NCI-H510A (cell line): ENCODE results near the gene TBC1D22A.

Source experiments
- DNase-seq: peaks from one replicate; lab custom pipeline; 2025; lab: John Stamatoyannopoulos, UW

Gene TBC1D22A

DNA sequence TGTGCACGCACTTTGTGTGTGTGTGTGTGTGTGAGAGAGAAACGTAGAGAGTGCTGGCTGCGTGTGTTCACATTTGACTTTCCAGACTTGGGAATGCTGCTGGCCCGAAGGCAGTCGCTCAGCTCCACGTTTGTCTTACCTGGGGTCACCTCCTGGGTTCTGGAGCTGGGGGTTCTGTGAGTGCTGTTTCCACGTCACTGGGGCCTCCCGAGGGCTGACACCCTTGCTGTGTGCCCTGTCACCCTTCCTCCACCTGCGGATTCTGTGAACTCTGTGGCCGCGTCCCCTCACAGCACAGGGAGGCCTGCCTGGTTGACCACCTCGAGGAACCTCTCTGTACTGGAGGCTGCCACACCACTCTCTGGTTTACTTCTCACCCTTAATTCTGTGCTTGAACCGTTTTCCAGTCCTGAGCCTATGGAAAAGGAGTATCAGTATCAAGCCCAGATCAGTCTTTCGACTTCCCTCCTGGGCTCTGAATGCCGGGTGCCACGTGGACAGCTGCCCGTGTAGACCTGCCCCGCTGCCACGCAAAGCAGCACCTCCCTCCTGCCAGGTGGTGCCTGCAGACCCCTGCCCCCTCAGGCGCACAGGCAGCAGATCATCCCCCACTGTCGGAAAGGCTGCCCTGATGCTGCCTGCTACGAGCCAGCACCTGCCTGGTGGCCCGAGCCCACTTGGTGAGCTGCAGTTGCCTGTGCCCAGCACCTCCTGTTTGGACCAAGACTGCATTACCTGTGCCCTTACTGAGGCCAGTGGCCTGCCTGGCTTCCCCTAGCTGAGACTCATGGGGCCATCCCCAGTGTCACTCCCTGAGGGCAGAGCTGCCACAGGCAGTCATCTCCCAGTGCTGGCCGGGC is 233.3 kb downstream of the TBC1D22A start:
- DNase-seq = no peak

DNA sequence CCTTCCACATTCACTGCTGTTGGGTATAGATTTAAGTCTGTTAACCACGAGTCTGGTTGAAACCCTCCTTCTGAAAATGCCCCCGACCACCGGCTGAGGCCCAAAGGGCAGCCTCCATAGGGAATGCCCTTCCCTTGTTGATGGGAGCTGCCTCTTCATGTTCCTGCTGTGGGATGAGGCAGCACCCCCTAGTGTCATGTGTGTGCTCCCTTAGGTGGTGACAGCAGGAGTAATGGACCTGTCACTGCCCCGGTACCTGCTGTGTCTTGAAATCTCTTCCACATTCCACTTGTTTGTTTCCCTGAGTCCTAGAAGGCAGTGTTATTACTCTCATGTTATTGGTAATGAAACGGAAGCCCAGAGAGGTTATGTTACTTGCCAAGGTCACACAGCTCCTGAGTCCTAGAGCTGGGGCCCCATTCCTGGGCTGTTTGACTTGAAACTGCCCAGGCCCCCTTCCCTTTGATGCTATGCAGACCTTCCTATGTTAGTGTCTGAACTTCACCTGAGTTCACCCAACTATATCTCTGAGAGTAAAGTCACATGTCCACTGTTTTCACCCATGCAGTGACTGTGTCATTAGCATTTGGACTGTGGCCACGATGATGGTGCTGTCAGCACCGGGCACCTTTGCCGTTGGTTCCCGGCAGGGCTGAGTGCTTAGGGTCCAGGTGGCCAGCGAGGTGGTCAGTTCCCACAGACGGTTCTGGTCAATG is 234.3 kb downstream of the TBC1D22A start:
- DNase-seq = no peak

DNA sequence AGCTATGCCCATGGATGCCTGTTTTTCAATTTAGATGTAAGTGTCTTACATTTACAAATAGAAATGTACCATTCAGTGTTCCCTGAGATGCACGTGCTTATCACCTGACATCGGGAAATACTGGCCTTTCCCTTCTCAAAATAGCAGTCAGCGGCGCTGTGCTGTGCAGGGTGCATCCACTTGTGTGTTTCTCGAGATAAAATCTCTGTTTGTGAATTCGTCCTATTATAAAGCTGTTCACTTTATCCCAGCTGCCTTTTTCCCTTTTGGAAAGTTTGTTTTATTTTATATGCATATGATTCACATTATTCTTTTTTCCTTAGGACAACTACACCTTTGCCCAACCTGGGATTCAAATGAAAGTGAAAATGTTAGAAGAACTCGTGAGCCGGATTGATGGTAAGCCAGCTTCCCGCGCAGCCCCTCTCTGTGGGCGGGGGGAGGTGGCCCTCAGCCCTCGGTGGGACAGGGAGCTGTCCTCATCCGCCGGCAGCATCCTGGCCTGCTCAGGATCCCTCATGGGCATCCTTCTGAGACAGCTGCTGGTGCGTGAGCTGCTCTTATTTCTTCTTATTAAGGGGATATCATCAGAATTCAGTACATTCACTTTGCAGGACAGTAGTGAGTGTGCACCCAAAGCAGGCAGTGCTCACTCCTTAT is 235.0 kb downstream of the TBC1D22A start:
- no peak for DNase-seq

DNA sequence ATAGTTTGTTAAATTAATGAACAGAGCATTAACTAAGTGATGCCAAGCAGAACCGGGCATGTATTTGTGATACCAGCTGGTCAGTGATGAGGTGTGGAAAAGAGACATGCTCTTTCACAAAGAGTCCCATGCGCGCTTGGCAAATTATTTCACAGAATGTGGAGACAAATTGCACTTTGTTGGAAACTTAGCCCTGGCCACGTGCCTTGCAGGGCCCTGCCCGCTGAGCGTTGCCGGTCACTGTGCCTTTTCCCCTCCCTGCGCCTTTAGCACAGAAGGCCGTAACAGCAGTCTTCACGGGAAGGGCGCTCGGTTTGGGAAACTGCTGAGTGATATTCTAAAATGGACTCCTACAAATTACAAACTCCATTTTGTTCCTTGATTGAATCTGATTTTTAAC is 235.9 kb downstream of the TBC1D22A start:
- DNase-seq = no peak

DNA sequence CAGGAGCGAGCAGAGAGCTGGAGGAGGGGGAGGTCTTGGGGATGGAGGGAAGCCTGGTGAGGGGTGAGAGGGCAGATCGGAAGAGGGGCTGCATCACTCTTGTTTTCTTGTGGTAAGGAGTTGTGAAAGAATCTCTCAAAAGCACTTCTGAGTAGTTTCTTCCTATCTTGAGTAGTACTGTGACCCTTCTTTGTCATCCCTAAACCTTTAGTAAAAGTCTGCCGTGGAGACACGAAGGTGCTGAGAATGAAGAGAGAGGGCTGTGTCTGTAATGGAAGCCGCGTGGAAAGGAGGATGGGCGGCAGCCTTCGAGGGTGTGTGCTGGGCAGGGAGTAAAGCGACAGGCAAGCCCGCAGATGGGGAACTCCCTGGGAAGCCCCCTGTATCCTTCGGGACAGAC is 237.8 kb downstream of the TBC1D22A start:
- no peak for DNase-seq

DNA sequence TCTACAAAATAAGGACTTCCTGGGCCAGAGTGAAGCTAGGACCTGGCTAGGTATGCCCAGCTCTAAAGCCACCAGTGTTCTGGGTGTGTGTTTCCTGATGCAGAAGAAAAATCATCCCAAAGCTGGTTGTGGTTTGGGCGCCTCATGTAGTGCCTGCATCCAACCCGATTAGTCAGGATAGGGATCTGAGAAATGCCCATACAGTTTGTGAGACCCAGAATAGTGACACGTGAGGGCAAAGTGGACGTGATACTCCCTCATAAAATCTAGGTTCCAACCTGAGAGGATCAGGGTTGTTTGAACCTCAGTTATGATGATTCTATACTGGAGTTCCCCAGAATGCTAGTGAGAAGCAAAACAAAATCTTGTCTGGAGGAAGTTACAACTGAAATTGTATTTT is 238.4 kb downstream of the TBC1D22A start:
- DNase-seq = no peak

DNA sequence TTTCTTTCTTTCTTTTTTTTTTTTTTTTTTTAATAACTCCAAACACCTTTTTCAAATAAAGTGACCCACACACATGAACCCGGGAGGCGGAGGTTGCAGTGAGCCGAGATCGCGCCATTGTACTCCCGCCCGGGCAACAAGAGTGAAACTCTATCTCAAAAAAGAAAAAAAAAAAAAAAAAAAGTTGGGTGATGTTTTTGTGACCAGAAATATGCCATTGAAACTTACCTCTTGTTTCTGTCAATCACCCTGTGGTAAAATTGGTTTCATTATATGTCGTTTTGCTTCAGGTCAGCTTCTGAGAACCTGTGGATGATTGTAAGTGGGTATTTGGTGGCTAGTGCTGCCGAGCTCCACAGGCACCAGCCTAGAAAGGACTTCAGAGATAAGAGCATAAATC is 238.8 kb downstream of the TBC1D22A start:
- no peak for DNase-seq

DNA sequence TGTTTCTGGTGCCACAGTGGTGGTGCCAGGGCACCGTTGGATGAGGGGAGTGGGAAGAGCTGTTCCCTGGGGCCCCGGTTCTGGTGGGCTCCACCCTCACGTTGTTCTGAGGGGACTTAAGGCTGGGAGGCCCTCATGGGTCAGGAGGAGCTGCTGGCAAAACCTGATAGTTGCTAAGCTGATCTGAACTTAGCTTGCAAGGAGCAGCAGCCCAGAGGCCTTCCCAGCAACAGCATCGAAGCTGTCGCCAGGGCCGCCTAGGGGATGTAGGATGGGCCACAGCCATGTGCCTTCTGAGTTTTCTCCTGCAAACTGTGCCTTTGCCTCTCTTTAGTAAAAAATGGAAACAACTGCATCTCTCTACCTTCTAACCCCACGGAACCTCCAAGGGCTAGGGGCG is 240.2 kb downstream of the TBC1D22A start:
- DNase-seq = no peak

DNA sequence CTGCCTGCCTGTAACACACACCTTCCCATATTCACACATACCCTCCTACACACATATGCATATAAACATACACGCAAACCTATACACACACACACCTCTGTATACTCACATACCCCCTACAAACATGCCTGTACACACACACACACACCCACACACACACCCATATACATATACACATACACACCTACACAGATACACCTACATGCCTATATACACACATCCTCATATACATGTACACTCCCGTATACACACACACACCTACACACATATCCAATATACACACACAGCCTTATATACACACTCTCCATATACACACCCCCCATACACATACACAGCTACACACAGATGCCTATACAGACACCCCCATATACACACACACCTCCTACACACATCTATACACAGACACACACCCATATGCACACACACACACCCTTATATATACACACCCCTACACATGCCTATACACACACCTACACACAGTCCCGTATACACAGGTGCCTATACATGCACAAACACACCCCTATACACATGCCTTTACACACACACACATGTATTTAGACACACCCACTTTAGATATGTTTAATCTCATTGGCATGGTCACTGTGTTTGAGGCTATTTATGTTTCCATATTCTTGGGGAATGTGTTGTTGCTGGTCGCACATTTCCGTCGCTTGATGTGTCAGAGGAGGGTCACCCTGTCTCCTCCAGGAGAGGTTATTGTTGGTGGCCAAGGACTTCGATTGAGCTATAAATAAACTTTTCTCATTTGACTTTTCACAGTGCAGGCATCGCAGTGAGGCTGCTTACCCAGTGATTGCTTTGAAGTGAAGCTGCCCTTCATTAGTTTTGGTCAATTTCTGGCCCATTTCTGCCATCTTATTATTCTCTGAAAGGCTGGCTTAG is 243.3 kb downstream of the TBC1D22A start:
- no peak for DNase-seq

DNA sequence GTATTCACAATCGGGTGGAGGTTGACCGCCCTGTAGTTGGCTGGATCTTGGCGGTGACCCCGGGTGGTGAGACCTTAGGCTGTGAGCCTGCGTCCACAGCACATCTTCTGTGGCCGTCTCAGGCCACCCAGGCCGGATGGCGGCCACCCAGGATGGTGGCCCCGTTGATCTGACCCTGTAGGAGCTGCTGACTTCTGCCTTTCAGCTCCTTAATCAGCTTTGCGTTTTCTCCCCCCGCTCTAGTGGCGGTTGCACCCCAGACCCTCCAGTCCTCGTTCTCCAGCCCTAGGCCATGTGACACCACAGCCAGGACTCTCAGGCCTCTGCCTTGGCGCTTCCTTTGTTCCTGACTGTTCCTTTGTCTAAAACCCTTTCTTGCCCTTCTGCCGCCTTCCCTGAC is 244.0 kb downstream of the TBC1D22A start:
- DNase-seq = no peak

DNA sequence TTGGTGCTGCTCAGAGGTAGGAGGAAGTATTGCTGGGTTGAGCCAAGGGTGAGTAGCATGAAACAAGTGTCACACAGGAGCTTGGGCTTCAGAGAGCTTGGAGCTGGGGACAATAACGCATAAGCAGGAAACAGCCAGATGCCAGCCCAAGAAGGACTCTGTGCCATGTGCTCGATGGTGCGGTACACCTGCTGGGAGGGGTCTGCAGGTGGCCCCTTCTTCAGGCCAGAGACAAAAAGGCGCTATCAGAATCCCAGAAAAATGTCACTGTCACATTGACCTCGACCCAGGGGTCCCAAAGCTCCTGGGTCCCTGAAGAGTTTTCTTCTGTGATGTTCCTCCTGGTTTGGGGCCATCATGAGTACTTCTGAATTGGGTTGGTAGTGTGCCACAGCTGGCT is 244.4 kb downstream of the TBC1D22A start:
- DNase-seq = no peak

DNA sequence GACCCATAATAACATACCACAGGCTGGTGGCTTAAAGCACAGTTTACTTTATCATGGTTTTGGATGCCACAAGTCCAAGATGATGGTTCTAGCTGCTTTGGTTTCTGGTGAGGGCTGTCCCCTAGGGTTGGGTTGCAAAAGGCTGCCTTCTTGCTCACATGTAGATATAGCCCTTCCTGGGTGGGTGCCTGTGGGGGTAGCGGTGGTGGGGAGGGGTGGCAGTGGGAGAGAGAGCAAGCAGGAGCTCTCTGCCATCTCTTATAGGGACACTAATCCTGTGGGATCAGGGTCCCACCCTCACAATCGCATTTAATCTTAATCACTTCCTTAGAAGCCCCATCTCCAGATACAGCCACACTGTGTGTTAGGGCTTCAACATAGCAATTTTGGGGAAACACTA is 245.0 kb downstream of the TBC1D22A start:
- no peak for DNase-seq

DNA sequence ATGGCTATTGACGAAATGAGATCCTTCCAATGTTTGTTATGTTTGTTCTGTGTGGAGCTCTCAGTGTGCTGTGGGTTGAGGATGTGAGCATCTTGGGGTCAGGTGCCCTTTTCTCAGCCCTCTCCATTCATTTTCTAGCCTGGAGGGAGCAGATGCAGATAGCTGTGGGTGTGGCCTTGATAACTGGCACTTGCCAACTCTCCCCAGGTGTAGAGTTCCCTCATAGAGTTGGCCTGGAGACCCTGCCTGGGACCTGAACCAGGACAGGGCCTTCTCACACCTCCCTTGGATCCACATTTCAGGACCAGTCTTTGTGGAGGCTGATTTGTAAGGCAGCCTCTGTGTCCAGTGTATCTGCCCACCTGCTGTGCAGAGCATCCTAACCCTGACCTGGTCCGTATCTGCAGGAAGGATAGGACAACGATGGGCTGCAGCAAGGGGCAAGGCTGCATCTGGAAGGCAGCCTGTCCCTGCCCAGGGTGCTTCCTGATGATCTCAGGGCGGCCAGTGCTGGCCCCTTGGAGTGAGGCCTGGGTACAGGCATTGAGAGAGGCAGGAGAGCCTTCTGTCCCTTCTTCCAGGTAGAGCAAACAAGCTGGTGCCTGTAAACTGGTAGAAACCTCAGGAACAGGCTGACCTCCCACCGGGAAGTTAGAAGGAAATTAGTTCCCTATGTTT is 245.9 kb downstream of the TBC1D22A start:
- DNase-seq = no peak

DNA sequence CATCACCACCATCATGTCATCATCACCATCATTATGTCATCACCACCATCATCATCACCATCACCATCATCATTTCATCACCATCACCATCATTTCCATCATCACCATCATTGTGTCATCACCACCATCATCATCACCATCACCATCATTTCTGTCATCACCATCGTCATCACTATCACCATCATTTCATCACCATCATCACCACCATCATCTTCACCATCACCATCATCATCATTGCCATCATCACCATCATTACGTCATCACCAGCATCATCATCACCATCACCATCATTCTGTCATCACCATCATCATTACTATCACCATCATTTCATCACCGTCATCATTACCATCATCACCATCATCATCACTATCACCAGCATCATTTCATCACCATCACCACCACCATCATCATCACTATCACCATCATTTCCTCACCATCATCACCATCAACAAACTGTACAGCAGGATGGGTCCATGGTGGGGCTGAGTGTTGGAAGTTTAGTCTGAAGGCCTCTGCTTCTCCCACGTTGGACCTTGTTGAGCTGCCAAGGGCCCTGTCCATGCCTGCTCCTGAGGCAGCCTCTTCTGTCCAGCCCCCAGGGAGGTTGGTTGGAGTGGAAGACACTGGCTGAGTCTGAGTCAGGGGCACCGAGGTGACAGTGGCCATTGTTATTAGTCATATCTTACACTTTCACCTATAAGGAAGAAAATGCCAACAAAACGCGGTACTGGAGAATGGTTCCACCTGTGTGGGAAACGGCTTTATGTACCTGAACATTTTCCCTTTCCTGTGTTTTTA is 247.1 kb downstream of the TBC1D22A start:
- DNase-seq = no peak

DNA sequence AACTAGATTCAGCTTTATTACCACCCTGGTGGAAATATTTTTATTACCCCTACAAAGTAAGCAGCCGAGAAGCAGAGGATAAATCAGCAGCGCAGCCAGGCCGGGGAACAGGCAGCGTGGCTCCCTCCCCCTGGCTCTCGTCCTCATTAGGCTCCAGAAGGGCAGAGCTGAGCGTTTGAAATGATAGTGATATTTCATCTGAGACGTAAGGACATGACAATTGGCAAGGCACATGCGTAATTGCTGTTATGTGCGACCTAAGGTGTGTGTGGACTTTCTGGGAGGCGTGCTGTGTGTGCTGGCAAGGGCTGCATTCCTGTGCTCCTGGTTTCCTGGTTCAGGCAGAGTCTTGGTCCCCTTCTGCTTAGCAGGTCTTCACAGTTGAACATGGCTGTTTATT is 247.8 kb downstream of the TBC1D22A start:
- DNase-seq = no peak

DNA sequence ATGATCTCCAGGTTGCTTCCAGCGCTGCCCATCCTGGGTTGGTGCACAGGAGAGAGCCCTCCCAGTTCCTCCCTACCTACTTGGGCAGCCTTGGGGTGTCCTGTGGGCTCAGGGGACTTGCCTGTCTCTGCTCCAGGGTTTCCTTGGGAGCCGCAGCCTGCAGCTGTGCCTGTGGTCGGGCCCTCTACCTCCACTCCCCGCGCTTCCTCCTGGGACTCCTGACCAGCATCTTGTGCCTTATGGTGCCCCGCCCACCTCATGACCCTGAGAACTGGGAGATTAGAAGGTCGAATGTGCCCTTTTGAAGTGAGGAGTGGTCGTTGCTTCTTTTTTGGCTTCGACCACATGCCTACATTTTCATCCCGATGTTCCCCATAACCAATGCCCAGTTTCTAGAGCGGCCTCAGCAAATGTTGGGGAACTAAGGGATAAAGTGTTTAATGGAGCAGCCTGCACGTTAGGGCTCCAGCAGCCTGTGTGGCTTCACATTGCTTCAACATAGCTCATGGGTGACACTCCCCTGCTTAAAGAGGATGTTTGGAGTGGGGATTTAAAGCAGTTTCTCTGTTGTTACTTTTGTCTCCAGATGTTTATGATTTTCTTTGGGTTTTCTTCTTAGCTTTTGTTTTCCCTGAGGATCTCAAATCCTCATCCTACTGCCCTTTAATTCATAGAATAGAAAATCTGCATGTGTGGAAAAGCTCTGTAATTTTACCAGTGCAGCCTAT is 248.8 kb downstream of the TBC1D22A start:
- DNase-seq = no peak

DNA sequence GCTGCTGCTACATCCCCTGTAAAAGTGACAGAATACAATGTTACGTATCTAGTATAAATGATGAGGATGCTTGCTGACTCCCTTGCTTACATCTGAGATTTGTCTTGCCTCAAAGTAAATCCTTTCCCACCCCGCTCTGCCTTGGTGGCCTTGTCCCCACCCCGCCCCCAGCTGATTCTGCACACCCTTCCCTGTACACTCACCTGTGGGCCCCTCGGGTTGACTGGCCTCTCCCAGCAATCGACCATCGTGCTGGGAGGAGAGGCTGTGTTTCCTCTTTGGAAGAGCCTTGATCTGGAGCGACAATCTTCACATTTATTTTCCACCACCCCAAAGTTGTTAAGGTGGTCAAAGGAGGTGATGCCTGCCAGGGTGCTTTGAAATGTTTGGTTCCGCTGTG is 249.4 kb downstream of the TBC1D22A start:
- DNase-seq = no peak

DNA sequence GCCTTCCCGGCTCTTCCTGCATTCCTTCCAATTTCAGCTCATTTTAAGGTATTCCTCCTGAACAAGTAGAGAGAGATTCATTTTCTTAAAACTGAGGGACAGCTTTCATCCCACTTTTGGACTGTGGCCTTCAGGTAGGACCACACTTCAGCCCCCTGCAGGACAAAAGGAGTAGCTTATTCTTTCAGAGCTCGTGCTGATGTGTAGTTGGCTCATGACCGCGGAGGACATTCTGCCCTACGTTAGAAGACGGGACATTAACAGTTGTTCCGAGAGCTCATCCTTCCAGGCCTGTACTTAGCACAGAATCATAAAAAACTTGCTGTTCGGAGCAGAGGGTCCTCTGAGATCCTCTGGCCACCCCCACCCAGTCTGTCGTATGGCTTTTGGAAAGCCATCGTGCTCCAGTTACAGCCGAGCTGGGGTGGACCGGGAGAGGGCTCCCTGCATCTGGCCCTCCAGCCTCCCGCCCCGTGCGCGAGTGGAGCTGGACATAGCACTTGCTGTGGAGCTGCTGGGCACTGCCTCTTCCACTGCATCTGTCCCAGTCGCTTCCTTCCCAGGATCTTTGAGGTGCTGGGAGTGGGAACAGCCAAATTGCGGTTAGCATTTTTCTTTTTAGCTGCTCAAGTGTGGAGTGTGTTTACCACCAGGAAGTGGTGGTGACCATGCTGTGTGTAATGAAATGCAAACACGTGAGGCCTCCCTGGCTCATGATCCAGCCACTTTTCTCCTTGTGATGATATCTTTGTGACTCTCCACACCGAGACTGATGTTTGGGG is 250.3 kb downstream of the TBC1D22A start:
- DNase-seq = no peak
